Endothelial cell of umbilical vein (primary cell): Measurements from ENCODE around the gene LRRC61. TPM values are rescaled to one million over a fixed set of nuclear protein-coding genes. Genes with fewer than 3 reads are reported as not detected.

Experiments used
- BruUV-seq: library from RNA; stranded (reverse); fragments of 400-500 nt; replicated peaks from 2 replicates; lab custom pipeline; 2021; lab: Mats Ljungman, UMichigan
- CTCF ChIA-PET: fragments of 300-600, 350-600 bp; sonication (Branson Sonifier 250); formaldehyde crosslinking; loops from one replicate; lab custom pipeline; 2021; ENCODE audit warnings: antibody characterized with exemption, inconsistent platforms; lab: Charles Lee
- POLR2A ChIA-PET: fragments of 300-600, 350-600 bp; sonication (Branson Sonifier 250); formaldehyde crosslinking; loops from one replicate; lab custom pipeline; 2021; ENCODE audit warnings: antibody characterized with exemption, inconsistent platforms; lab: Charles Lee
- DNase-seq: peaks from one replicate; pipeline ENCODE4 v3.0.0-alpha.2; 2011; ENCODE audit warnings: low read depth, low spot score
- FAIRE-seq: peaks from 2 replicates; lab custom pipeline; 2011; peaks lifted over from hg19 to GRCh38; lab: Jason Lieb, UNC
- H2AFZ ChIP-seq: 2 replicates; pipeline ENCODE4 v1.6.0; 2012; ENCODE audit warnings: low read depth, low read length, control low read depth, inconsistent platforms
- H3K27ac ChIP-seq: 2 replicates; pipeline ENCODE4 v1.5.1; 2011; ENCODE audit warnings: low read depth, mild to moderate bottlenecking, control low read depth, low read length, moderate library complexity; ENCODE audit not compliant: insufficient read depth
- H3K27me3 ChIP-seq, 2 experiments: 2 replicates each; pipeline versions ENCODE4 v1.6.0 to v1.6.1; 2011; ENCODE audit warnings: low read length in 2 of 2, mixed read lengths in 1 of 2; ENCODE audit not compliant: control insufficient read depth in 2 of 2, insufficient read depth in 2 of 2
- H3K36me3 ChIP-seq, 2 experiments: 2 replicates in 1 of 2; 3 replicates in 1 of 2; pipeline ENCODE4 v1.5.1; 2011; ENCODE audit warnings: low read length in 2 of 2, mild to moderate bottlenecking in 1 of 2, moderate library complexity in 1 of 2; ENCODE audit not compliant: control insufficient read depth in 2 of 2, insufficient read depth in 2 of 2; ENCODE audit errors: extremely low read depth in 1 of 2
- H3K4me1 ChIP-seq: 3 replicates; pipeline ENCODE4 v1.5.1; 2011; ENCODE audit warnings: mild to moderate bottlenecking, low read length; ENCODE audit not compliant: control insufficient read depth, insufficient read depth; ENCODE audit errors: extremely low read depth
- H3K4me2 ChIP-seq: 2 replicates; pipeline ENCODE4 v1.6.1; 2011; ENCODE audit warnings: low read length, control low read depth, mixed read lengths; ENCODE audit not compliant: insufficient read depth
- H3K4me3 ChIP-seq, 3 experiments: fragments of 200-600 bp in 1 of 3; sonication (generic), shearing (Covaris generic) in 1 of 3; replicated peaks in 1 of 3; 2 replicates each; pipeline ENCODE4 v1.5.1; 2011 to 2016; ENCODE audit warnings: control low read depth in 3 of 3, low read length in 3 of 3, mild to moderate bottlenecking in 2 of 3, inconsistent platforms in 1 of 3, low read depth in 1 of 3, moderate library complexity in 1 of 3; ENCODE audit not compliant: insufficient read depth in 1 of 3
- H3K79me2 ChIP-seq: 2 replicates; pipeline ENCODE4 v1.6.0; 2012; ENCODE audit warnings: low read length, inconsistent platforms; ENCODE audit not compliant: control insufficient read depth, insufficient read depth
- H3K9ac ChIP-seq: replicated peaks from 2 replicates; pipeline ENCODE3; 2011; ENCODE audit warnings: low read length, control low read depth; ENCODE audit not compliant: insufficient read depth; ENCODE audit errors: extremely low read depth
- H3K9me1 ChIP-seq: replicated peaks from 3 replicates; pipeline ENCODE4 v1.6.0; 2011; ENCODE audit warnings: mild to moderate bottlenecking, low read length; ENCODE audit not compliant: control insufficient read depth, insufficient read depth; ENCODE audit errors: extremely low read depth
- H3K9me3 ChIP-seq: replicated peaks from 2 replicates; pipeline ENCODE4 v1.5.1; 2012; ENCODE audit warnings: low read length, inconsistent platforms; ENCODE audit not compliant: control insufficient read depth, insufficient read depth
- H4K20me1 ChIP-seq: replicated peaks from 2 replicates; pipeline ENCODE3; 2011; ENCODE audit warnings: mild to moderate bottlenecking, low read length; ENCODE audit not compliant: control insufficient read depth, insufficient read depth; ENCODE audit errors: extremely low read depth
- CTCF ChIP-seq, 2 donors: IDR thresholded peaks; 1 replicate in 1 of 2; 2 replicates in 1 of 2; pipeline ENCODE4 v1.5.1; 2011; ENCODE audit warnings: low read length in 2 of 2, mild to moderate bottlenecking in 2 of 2, moderate library complexity in 2 of 2, control low read depth in 1 of 2, inconsistent platforms in 1 of 2, low read depth in 1 of 2; ENCODE audit not compliant: insufficient read depth in 1 of 2; ENCODE audit errors: extremely low read depth in 1 of 2
- EZH2 ChIP-seq: IDR thresholded peaks from 2 replicates; pipeline ENCODE4 v1.6.1; 2012; ENCODE audit warnings: borderline replicate concordance, low read depth, mild to moderate bottlenecking, moderate library complexity, low read length, inconsistent platforms; ENCODE audit not compliant: severe bottlenecking
- FOS ChIP-seq: IDR thresholded peaks from 2 replicates; pipeline ENCODE4 v1.6.1; 2011; ENCODE audit warnings: mild to moderate bottlenecking, low read length, moderate library complexity, borderline replicate concordance; ENCODE audit not compliant: insufficient read depth
- GATA2 ChIP-seq: IDR thresholded peaks from 2 replicates; pipeline ENCODE4 v1.7.0; 2011; ENCODE audit warnings: low read depth, mild to moderate bottlenecking, moderate library complexity, mixed read lengths, low read length; ENCODE audit not compliant: insufficient read length, insufficient read depth
- JUN ChIP-seq: IDR thresholded peaks from 2 replicates; pipeline ENCODE4 v1.6.1; 2011; ENCODE audit warnings: borderline replicate concordance, low read depth; ENCODE audit not compliant: insufficient read length, insufficient read depth
- MAX ChIP-seq: IDR thresholded peaks from 2 replicates; pipeline ENCODE4 v1.6.1; 2011; ENCODE audit not compliant: insufficient read depth, insufficient read length
- MYC ChIP-seq: IDR thresholded peaks from one replicate; pipeline ENCODE4 v1.6.1; 2011; ENCODE audit warnings: mild to moderate bottlenecking, low read depth, low read length
- POLR2A ChIP-seq: IDR thresholded peaks from 2 replicates; pipeline ENCODE4 v1.6.1; 2012; ENCODE audit warnings: low read depth, mild to moderate bottlenecking, control low read depth, low read length
- POLR2AphosphoS5 ChIP-seq: IDR thresholded peaks from 2 replicates; pipeline ENCODE4 v1.6.1; 2012; ENCODE audit warnings: low read depth, mild to moderate bottlenecking, control low read depth, low read length, moderate library complexity; ENCODE audit not compliant: insufficient read depth
- dilution Hi-C: fragments of 300-500 bp; cut with MboI; formaldehyde crosslinking; loops from one replicate; pipeline ENCODE4 v1.15.0; 2019; ENCODE audit warnings: low sequenced_read_pairs; ENCODE audit not compliant: extremely low pct_ligation_motif_present
- intact Hi-C: fragments of 100-400 bp; cut with micrococcal nuclease; formaldehyde crosslinking; loops from one replicate; pipeline ENCODE4 v1.10.0; 2022
- polyA plus RNA-seq, 4 experiments: library from polyadenylated mRNA; depleted of rRNA in 3 of 4; stranded (reverse) in 3 of 4; unstranded in 1 of 4; fragments of >200 nt; gene quantifications; 2 replicates each; pipeline versions ENCODE4 v1.2.1 to v1.2.3, GENCODE V29; 2011 to 2012; ENCODE audit warnings: missing spikeins in 1 of 4
- total RNA-seq: library from RNA; stranded (reverse); gene quantifications from 2 replicates; pipeline ENCODE4 v1.2.3, GENCODE V29; 2021

Gene LRRC61
- total and polyA plus RNA-seq, 2 donors (not counting 3 experiments of a cell fraction or from before 2014, with no cell fraction given), result 0.72 TPM; not detected in 1

GRCh38 chr7:150358433-150358832 lies 35.3 kb downstream of the LRRC61 start:
- Histone ChIP-seq H3K36me3 (no peaks in the 10 kb centered on the region), H3K27me3 (no peaks in the 10 kb centered on the region), H3K27ac (no peak overlapping the region), H4K20me1 (no peaks in the 10 kb centered on the region), H3K4me2 (no peak overlapping the region), H3K4me1 (peaks cover 1% of the 10 kb centered on the region), H3K9me3 (no peaks in the 10 kb centered on the region), H3K9me1 (no peaks in the 10 kb centered on the region), H3K9ac (no peak overlapping the region), H3K4me3 (no peak overlapping the region), H3K79me2 (no peaks in the 10 kb centered on the region), H2AFZ (no peak overlapping the region)
- no peak for FAIRE-seq
- CTCF ChIA-PET, result interaction anchor here (1.0 to 1.9 kb wide), 4 partner anchors 11 to 90 kb away, joined by 3 to 6 read pairs (median 4); no protein-coding TSS in a partner anchor
- no TSS peak for BruUV-seq
- POLR2A ChIA-PET, result no interaction called here
- intact Hi-C loops (loop anchor here (5.0 kb wide), 1 partner anchor 71 kb away; no protein-coding TSS in a partner anchor), dilution Hi-C loops (no loop called here)
- no peak for DNase-seq
- TF ChIP-seq GATA2 (no peak), POLR2AphosphoS5 (no peak), MYC (no peak), POLR2A (no peak), FOS (no peak), MAX (no peak), JUN (no peak), CTCF (IDR thresholded peaks at IDR 0.05; ENCODE audit: extremely low read depth in 1 of 2, insufficient read depth in 1 of 2, low read depth in 1 of 2, low read length in 2 of 2) (no peak), EZH2 (no peak)
